GM12874 (cell line): Measurements from ENCODE around the gene SGCD.

Source experiments
- CTCF ChIP-seq: IDR thresholded peaks from 2 replicates; pipeline ENCODE4 v1.5.1; 2011; ENCODE audit warnings: low read depth, mild to moderate bottlenecking, control low read depth, low read length, moderate library complexity; ENCODE audit not compliant: insufficient read depth

Gene SGCD

GRCh38 chr5:156401804-156402203 lies 74.8 kb downstream of the SGCD start:
- TF ChIP-seq CTCF = no peak

DNA sequence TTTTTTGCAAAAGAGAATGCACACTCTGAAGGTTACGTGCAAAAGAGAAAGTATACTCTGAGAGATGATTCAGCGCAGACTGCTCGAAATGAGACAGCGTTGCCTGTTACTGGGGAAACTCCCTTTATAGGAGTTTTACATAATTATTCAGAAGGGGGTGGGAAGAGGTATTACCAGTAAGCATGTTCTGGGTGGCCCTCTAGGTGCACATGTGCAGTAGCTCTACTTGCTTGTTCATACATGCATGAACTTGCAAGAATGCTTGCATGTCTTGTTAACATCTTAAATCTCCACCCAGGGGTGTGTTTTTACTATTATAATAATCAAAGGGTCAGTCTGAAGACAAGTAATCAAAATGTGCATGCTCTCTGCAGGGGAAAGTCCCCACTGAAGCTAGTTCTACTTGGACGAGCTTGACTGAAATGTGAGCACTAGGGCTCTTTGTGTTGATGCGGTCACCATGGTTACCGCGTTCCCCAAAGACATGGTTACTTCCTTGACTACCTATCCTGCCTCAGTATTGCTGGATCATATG lies 75.5 kb downstream of the SGCD start:
- no peak for TF ChIP-seq CTCF

DNA sequence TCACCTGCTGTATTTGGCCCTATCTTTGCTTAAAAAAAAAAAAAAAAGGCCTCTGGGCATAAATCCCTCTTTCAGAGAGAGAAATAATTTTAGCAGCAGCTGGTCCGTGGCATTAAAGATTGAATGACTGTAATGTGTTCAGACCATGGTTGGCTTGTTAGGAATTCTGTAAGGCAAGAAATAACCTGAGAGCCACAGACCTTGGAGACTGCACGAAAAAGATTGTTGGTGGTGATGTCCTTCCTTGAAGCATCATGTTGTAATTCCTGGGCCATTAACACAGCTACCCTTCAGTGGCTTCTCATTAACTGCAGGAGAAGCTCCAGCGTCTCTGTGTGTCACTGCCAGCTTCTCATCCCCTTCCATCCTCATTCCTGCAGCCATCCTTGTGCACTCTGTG lies 79.0 kb downstream of the SGCD start:
- TF ChIP-seq CTCF = no peak

- TF ChIP-seq CTCF = no peak
Observed at GRCh38 chr5:156407251-156407650, 80.3 kb downstream of the SGCD start.

- no peak for TF ChIP-seq CTCF
Observed at GRCh38 chr5:156409834-156410233, 82.9 kb downstream of the SGCD start.

DNA sequence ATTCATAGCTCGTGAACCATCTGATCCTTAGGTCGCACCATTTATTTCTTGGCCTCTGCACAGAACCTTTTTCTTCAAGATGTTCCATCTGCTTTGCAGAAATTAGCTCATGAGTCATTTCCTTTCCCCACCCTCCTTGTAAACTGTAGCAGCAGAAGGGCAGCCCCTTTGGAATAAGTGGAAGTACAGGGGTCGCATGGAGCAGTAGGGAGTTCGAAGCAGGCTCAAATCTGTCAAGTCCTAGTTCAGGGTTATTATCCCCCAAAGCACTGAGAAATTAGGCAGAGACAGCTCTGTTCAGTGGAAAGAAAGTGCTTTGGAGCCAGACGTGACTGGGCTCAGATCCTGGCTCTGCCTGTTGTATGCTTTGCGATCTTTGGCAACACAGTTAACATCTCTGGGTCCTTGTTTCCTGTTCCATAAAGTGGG lies 84.2 kb downstream of the SGCD start:
- TF ChIP-seq CTCF = no peak

- TF ChIP-seq CTCF = no peak
Observed at GRCh38 chr5:156411957-156412356, 85.0 kb downstream of the SGCD start.
